Nucleus accumbens (tissue), 56 donors: ENCODE data around the gene ATP6V1B1.

Experiments
- DNase-seq, 56 donors: peaks; one replicate each; lab custom pipeline; 2025; lab: John Stamatoyannopoulos, UW

The ATP6V1B1 gene

GRCh38 chr2:70935468-70936164 lies at the start of gene ATP6V1B1:
ATP6V1B1 (plus strand) TSS chr2:70935900; CDS start chr2:70935955, 55 bp downstream.
- no peak for DNase-seq

- DNase-seq: no peak
Observed at GRCh38 chr2:70886541-70886987, 49.1 kb upstream of the ATP6V1B1 start.

- no peak for DNase-seq
Observed at GRCh38 chr2:70887208-70887549, 48.5 kb upstream of the ATP6V1B1 start.

GRCh38 chr2:70887550-70888246 lies 48.0 kb upstream of the ATP6V1B1 start:
- DNase-seq: peak in 2 of 56 donors; percentile 9 to 14

- DNase-seq: no peak
Observed at GRCh38 chr2:70888366-70888922, 47.3 kb upstream of the ATP6V1B1 start.

GRCh38 chr2:70888923-70889715 lies 46.6 kb upstream of the ATP6V1B1 start:
- DNase-seq: no peak

- DNase-seq: no peak
Observed at GRCh38 chr2:70889716-70890037, 46.0 kb upstream of the ATP6V1B1 start.

GRCh38 chr2:70890469-70891065 lies 45.1 kb upstream of the ATP6V1B1 start:
- no peak for DNase-seq

- no peak for DNase-seq
Observed at GRCh38 chr2:70891572-70892357, 43.9 kb upstream of the ATP6V1B1 start.

GRCh38 chr2:70892750-70893149 lies 43.0 kb upstream of the ATP6V1B1 start:
- no peak for DNase-seq

GRCh38 chr2:70893186-70893585 lies 42.5 kb upstream of the ATP6V1B1 start:
- no peak for DNase-seq

GRCh38 chr2:70894765-70895164 lies 40.9 kb upstream of the ATP6V1B1 start:
- DNase-seq: no peak

- DNase-seq: no peak
Observed at GRCh38 chr2:70895249-70895648, 40.5 kb upstream of the ATP6V1B1 start.

GRCh38 chr2:70895998-70896764 lies 39.5 kb upstream of the ATP6V1B1 start:
- no peak for DNase-seq

- DNase-seq: no peak
Observed at GRCh38 chr2:70896765-70897202, 38.9 kb upstream of the ATP6V1B1 start.

GRCh38 chr2:70897203-70897976 lies 38.3 kb upstream of the ATP6V1B1 start:
- DNase-seq: no peak

- DNase-seq: no peak
Observed at GRCh38 chr2:70897977-70898226, 37.8 kb upstream of the ATP6V1B1 start.

- DNase-seq: no peak
Observed at GRCh38 chr2:70898363-70899240, 37.1 kb upstream of the ATP6V1B1 start.
